Effector CD8-positive, alpha-beta T cell (primary cell): ENCODE data around the gene GSE1.

Experiments
- DNase-seq: peaks from one replicate; lab custom pipeline; 2025; lab: John Stamatoyannopoulos, UW

GSE1 gene

DNA sequence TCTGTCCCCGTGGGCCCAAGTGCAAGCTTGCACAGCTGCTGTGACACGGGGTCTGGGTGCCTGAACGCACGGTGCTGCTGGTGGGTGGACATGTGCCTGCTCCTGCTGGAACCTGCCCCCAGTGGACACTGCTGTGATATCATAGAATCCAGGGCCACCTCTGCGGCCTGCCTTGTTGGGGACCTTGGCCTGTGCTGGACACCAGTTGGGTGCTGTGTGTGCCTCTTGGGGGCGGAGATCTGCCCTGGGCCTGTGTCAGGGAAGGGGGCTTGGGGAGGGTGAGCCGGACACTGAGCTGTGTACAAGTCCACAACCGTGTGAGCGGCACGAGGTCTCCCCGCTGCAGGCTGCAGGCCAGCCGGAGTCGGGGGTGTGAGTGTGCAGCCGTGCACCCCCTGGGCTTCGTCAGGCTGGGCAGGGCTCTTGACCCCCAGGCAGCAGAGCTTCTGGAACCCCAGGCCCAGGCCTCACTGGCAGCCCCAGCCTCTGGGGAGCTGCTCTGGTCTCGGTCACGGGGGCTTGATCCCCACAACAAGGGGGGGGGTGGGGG lies 33.3 kb downstream of the GSE1 start:
- DNase-seq = no peak

DNA sequence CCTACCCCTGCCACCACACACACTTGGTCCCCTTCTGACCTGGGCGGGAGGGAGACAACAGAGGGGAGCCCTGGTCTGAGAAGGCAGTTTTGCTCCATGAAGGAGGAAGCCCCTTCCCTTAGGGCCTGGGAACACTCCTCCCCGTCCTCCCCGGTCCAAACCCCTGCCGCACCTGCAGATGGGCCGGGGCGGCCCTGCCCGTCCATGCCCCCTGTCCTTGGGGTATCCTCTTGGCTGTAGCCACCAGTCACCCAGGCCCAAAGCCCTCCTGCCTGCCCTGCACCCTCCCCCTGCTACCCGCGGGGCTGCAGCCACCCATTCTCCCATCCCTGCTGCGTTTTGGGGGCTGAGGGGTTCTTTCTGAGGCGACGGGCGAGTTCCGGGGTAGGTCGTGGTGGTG lies 33.9 kb downstream of the GSE1 start:
- DNase-seq = no peak

GRCh38 chr16:85648070-85648714 lies 35.1 kb downstream of the GSE1 start:
- DNase-seq = no peak

- no peak for DNase-seq
These were observed 35.7 kb downstream of the GSE1 start for GRCh38 chr16:85648805-85649204.

DNA sequence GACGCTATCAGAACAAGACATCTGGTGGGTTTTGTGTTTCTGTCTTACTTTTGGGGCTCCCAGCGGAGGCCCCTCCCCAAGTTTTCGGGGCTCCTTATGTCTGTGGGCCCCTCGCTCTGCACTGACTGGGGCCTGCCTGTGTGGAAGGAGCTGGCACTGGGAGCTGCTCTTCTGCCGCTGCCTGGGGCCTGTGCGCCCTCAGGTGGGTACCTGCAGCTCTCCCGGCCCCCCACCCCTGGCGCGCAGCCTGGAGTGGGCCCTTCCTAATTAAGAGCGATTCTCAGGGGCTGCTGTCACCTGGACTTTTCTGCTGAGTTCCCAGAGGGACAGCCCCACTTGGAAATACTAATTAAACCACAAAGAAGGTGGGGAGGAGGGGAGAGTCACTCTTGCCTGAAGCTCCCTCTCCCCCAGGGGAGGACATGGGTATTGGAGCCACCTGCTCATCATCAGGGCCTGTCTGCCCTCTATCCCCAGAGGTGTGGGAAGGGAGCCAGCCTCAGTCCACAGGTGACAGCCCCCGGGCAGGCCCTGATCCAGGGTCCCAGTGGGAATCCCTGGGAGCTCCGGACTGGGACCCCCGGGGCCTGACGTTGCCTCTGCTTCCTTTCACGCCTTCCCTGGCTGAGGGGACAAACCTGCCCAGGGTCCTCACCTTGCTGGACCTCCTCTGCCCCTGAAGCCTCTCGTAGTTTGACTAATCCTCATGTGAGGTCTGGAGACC lies 36.5 kb downstream of the GSE1 start:
- no peak for DNase-seq

DNA sequence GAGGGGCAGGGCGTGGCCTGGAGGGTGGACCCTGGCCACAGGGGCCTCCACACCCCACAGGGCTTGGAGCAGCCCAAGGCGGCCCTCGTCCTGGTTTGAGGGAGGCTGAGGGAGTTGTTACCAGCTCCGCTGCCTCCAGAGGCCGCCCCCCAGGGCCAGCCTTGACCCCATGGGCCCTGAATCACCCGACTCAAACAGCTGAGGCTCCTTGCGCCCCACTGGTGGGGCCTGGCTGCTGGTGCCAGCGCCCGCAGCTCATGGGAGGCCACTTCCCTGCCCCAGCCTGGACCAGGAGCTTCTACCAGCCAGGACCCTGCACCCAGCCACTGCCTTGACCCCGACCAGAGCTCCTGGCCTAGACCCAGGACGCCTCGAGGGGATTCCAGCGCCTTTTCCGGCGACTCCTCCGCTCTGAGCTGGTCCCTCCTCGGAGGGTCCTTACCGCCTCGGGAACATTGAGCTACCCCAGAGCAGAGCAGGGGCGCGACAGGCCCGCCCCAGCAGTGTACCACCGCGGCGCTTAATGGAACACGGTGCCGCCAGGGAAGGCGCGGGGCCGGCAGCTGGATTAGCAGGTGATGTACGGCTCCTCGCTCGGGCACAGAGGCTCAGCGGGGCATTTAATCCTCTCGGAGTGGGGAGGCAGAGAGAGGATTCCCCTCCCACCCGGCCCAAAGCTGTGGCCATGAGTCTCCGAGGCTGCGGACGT lies 37.2 kb downstream of the GSE1 start:
- no peak for DNase-seq

DNA sequence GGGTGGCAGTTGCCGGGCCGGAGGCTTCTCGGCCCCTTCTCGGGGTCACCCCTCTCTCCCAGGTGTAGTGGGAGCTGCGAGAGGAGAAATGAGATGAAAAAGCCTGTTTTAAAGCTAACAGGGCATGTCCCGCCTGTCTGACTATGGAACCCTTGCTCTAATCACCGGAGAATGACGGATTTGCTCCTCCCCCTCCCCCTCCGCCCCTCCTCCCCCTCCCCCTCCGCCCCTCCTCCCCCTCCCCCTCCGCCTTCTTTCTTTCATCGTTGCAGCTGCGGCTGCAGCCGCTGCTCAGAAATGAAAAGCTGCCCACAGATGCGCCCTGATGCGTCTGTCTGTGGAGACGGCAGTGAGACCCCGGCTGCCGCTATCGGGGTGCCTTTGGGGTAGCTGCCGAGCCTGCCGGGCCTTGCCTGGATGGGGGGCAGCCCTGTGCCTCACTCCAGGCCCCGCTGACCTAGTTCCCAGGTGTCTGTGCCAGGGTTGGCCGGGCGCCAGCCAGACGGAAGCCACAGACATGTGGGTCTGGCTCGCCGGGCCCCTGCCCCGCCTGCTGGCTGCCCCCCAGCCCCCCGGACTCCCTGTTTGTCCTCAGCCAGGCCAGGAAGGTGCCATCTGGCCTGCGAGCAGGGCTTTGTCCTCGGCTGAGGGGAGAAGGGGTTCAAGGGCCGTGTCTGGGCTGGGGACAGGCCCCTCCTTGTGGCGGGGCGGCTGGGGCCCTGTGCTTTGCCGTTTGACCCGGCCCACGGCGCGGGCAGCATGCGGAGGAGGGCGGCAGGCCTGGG lies 37.9 kb downstream of the GSE1 start:
- DNase-seq = no peak

DNA sequence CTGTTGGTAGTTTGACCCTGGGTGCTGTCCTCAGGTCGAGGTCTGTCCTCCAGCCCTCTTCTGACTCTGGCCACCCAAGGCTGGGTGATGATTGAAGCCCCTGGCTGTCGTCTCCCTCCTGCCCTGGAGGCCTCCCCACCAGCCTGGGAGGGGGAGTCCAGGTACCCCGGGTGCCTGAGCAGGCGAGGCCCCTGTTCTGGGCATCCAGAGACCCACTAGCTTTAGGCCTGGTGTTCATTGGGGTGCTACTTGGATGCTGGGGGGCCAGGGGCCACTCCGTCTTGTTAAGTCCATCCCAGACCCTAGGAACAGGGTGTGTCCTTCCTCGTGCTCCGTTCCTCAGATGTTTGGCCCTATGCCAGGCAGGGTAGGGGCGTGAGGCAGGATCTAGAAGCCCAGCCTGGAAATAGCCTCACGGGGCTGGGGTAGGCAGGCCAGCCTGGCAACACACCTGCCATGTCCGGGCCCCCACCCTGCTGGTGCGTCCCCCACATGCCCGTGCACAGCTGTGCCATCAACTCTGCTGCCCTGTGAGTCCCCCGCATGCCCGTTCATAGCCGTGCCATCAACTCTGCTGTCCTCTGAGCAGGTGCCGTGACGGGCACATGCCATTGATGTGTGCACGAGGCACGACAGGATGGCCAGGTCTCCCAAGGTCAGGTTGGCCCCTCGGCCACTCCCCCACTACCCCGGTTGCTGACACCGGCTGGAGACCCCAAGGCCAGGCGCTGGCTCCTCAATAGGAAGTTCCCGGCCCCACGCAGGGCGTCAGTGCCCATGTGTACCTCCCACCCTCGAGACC lies 38.7 kb downstream of the GSE1 start:
- no peak for DNase-seq

DNA sequence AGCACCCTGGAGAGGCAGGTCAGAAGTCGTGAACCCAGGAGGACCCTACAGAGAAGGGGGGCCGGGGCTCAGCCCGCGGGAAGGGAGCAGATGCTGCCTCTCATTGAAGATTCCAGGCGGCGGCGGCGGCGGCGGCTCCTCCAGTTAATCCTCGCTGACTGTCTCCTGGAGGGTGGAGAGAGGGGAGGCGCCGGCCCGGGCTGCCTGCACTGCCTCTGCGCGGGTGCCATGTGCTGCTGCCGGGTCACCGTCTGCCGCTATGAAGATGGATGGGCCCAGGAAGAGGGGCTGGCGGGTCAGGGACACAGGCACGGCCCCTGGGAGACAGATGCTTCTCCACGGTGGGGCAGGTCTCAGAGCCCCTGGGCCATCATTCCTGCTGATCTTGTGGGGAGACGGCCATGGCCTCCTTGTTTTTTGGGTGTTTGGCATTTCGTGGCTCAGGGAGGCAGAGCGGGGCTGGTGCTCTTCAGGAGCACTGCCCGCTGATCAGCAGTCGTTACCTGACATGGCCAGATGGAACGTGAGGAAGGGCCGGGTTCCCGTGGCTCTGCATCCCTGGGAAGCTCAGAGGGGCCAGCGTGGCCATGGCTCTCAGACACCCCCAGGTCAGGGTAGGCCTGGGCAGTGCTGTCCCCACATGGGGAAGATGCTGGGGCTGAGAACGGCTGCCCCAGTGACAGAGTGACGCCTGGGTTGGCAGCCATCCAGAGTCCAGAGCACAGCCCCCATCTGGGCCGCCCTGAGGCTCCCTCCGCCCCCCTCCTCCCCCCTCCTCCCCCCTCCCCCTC lies 39.5 kb downstream of the GSE1 start:
- DNase-seq = no peak

- no peak for DNase-seq
These were observed 40.3 kb downstream of the GSE1 start for GRCh38 chr16:85653290-85653891.

- no peak for DNase-seq
These were observed 41.4 kb downstream of the GSE1 start for GRCh38 chr16:85654251-85655095.

DNA sequence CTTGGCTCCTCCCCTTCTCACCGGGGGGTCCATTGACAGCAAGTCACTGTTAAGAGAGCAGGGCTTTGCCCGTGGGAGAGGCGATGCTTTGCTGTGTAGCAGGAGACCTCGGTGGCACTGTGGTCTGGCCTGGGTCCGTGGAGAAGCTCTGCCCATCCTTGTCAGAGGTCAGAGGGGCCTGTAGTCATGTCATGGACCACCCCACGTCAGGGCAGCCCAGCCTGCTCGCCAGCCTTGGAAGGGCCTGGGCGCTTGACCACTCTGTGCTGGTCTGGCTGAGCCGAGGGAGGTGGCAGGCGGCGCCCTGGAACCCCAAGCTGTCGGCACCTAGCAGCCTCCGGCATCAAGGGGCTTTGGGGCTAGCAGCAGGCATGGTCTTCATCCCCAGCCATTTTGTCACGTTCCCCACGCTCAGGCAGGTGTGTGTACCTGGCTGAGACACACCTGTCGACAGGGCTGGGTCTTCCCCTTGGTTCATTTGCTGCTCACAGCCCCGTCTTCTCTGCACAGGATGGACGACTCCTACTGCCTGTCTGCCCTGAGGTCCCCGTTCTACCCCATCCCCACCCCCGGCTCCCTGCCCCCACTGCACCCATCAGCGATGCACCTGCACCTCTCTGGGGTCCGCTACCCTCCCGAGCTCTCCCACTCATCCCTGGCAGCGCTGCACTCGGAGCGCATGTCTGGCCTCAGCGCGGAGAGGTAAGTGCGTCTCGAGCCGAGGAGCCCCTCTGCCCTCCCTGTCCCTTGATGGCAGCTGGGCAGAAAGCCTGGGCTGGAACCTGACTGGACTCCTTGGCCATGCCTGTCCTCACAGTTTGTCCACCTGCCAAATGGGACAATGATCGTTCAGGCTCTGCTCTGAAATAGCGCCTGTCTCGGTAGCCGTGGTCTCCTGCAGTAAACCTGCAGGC lies 42.4 kb downstream of the GSE1 start:
- DNase-seq = no peak

GRCh38 chr16:85656351-85657266 lies 43.5 kb downstream of the GSE1 start:
- DNase-seq = no peak

- no peak for DNase-seq
These were observed 44.1 kb downstream of the GSE1 start for GRCh38 chr16:85657267-85657650.

GRCh38 chr16:85657996-85658395 lies 44.9 kb downstream of the GSE1 start:
- DNase-seq = no peak

DNA sequence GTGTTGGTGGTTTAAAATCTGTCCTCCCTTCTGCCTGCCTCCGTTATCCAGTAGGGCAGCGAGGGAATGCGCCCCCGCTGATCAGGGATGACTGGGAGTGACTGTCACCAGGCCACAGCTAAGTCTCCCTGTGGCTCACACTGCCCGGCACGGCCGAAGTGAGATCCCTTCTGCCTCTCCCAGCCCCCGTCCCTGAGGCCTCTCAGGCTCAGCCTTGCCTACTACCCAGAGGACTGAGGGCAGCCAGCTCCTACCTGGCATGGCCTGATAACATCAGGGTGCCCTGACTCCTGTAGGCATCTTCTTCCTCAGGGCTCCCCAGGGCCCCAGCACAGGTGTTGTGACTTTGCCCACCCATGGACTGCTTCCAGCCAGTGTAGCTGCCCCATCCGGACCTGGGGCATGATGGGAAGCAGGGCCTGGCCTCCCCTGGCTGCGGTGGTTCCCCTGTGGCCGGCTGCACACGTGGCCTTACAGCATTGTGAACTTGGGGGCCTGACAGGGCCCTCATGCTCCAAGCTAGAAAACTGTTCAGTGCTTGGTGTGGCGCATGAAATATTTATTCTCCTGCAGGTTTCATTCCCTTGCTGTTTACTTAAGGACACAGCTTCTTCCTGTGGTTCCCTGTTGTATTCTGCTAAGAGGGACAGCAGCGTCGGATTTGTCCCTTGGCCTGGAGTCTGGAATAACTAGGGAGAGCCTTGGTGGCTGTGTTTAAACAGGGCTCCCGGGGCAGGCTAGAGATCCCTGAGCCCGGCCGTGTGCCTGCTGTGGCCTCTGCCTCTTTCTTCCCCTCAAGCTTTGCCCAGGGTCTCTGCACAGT lies 45.6 kb downstream of the GSE1 start:
- DNase-seq = no peak
